Endothelial cell (in vitro differentiated cells): ENCODE measurements around the gene OR6J1. TPM values are rescaled to one million over a fixed set of nuclear protein-coding genes. Genes with fewer than 3 reads are reported as not detected.

Source experiments
- DNase-seq: peaks from one replicate; pipeline ENCODE4 v3.0.0; 2021; ENCODE audit warnings: low spot score
- H3K27ac Mint-ChIP-seq: one replicate; pipeline ENCODE4 v1.8.0; 2021; ENCODE audit warnings: mixed read lengths, inconsistent platforms; ENCODE audit not compliant: unreplicated experiment
- H3K27me3 Mint-ChIP-seq: one replicate; pipeline ENCODE4 v1.8.0; 2021; ENCODE audit warnings: mild to moderate bottlenecking, moderate library complexity, mixed read lengths, inconsistent platforms; ENCODE audit not compliant: unreplicated experiment
- H3K36me3 Mint-ChIP-seq: one replicate; pipeline ENCODE4 v1.8.0; 2021; ENCODE audit warnings: mild to moderate bottlenecking, low read depth, mixed read lengths, inconsistent platforms; ENCODE audit not compliant: unreplicated experiment
- H3K4me1 Mint-ChIP-seq: one replicate; pipeline ENCODE4 v1.8.0; 2021; ENCODE audit warnings: mild to moderate bottlenecking, mixed read lengths, inconsistent platforms; ENCODE audit not compliant: unreplicated experiment
- H3K4me3 Mint-ChIP-seq: one replicate; pipeline ENCODE4 v1.8.0; 2021; ENCODE audit warnings: mild to moderate bottlenecking, mixed read lengths, inconsistent platforms; ENCODE audit not compliant: unreplicated experiment
- H3K9me3 Mint-ChIP-seq: one replicate; pipeline ENCODE4 v1.8.0; 2021; ENCODE audit warnings: mixed read lengths, inconsistent platforms; ENCODE audit not compliant: unreplicated experiment
- total RNA-seq: library from RNA; stranded (reverse); fragmentation: NEBNext Ultra II Directional; extraction: Animal tissue kit (Norgen Biotek cat#: 25700); gene quantifications from one replicate; pipeline ENCODE4 v1.2.1, GENCODE V29; 2021; ENCODE audit not compliant: unreplicated experiment
- TF ChIP-seq, protein P1 (sequence below): fragments of 200-600 bp; sonication (generic); IDR thresholded peaks from one replicate; pipeline ENCODE4 v1.5.0; 2021; ENCODE audit warnings: antibody characterized with exemption; ENCODE audit not compliant: unreplicated experiment

Gene OR6J1
- total RNA-seq, 1 donor from 2014 or later = not detected

- no peaks in the 10 kb centered on the region for H3K27me3 Mint-ChIP-seq
- no peak overlapping the region for H3K27ac Mint-ChIP-seq
- no peaks in the 10 kb centered on the region for H3K9me3 Mint-ChIP-seq
- H3K4me3 Mint-ChIP-seq = no peak overlapping the region
- no peaks in the 10 kb centered on the region for H3K36me3 Mint-ChIP-seq
- no peak for DNase-seq
- TF ChIP-seq, protein P1, sequence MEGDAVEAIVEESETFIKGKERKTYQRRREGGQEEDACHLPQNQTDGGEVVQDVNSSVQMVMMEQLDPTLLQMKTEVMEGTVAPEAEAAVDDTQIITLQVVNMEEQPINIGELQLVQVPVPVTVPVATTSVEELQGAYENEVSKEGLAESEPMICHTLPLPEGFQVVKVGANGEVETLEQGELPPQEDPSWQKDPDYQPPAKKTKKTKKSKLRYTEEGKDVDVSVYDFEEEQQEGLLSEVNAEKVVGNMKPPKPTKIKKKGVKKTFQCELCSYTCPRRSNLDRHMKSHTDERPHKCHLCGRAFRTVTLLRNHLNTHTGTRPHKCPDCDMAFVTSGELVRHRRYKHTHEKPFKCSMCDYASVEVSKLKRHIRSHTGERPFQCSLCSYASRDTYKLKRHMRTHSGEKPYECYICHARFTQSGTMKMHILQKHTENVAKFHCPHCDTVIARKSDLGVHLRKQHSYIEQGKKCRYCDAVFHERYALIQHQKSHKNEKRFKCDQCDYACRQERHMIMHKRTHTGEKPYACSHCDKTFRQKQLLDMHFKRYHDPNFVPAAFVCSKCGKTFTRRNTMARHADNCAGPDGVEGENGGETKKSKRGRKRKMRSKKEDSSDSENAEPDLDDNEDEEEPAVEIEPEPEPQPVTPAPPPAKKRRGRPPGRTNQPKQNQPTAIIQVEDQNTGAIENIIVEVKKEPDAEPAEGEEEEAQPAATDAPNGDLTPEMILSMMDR = no peak
- no peaks in the 10 kb centered on the region for H3K4me1 Mint-ChIP-seq
These were observed 24.3 kb upstream of the OR6J1 start for GRCh38 chr14:22668417-22668816.

- Mint-ChIP-seq H3K9me3 (no peaks in the 10 kb centered on the region), H3K27ac (no peak overlapping the region), H3K36me3 (no peaks in the 10 kb centered on the region), H3K4me3 (no peak overlapping the region), H3K27me3 (no peaks in the 10 kb centered on the region), H3K4me1 (no peaks in the 10 kb centered on the region)
- TF ChIP-seq, protein P1 = no peak
- DNase-seq = no peak
These were observed 23.7 kb upstream of the OR6J1 start for GRCh38 chr14:22667881-22668280.

- Mint-ChIP-seq H3K27ac (no peak overlapping the region), H3K27me3 (no peaks in the 10 kb centered on the region), H3K9me3 (no peaks in the 10 kb centered on the region), H3K4me1 (no peaks in the 10 kb centered on the region), H3K4me3 (no peak overlapping the region), H3K36me3 (no peaks in the 10 kb centered on the region)
- DNase-seq = no peak
- TF ChIP-seq, protein P1 = no peak
These were observed 22.2 kb upstream of the OR6J1 start for GRCh38 chr14:22666203-22666893.

- Mint-ChIP-seq H3K27ac (no peak overlapping the region), H3K9me3 (no peaks in the 10 kb centered on the region), H3K4me3 (no peak overlapping the region), H3K36me3 (no peaks in the 10 kb centered on the region), H3K27me3 (no peaks in the 10 kb centered on the region), H3K4me1 (no peaks in the 10 kb centered on the region)
- DNase-seq = no peak
- TF ChIP-seq, protein P1 = no peak
These were observed 20.1 kb upstream of the OR6J1 start for GRCh38 chr14:22664261-22664660.

DNA sequence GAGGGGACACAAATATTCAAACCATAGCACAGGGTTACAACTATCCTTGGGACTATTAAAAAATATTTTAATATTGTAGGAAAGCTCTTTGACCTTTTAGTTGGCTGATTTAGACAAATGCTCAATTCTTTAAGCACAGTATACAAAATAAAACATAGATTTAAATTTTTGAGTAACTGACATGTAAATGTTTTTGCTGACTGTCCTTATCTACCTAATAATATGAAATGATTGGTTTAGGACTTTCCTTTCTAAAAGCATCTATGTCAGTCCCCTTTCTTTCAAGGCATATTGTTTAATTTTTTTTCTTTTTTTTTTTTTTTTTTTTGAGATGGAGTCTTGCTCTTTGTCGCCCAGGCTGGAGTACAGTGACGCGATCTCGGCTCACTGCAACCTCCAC, 16.5 kb upstream of the OR6J1 start:
- no peak for DNase-seq
- Mint-ChIP-seq H3K4me3 (no peak overlapping the region), H3K27ac (no peak overlapping the region), H3K36me3 (no peaks in the 10 kb centered on the region), H3K27me3 (no peaks in the 10 kb centered on the region), H3K4me1 (peaks cover 4% of the 10 kb centered on the region), H3K9me3 (no peaks in the 10 kb centered on the region)
- TF ChIP-seq, protein P1 = no peak
